ENCODE measurements around the gene SLC4A8.

The SLC4A8 gene

DNA sequence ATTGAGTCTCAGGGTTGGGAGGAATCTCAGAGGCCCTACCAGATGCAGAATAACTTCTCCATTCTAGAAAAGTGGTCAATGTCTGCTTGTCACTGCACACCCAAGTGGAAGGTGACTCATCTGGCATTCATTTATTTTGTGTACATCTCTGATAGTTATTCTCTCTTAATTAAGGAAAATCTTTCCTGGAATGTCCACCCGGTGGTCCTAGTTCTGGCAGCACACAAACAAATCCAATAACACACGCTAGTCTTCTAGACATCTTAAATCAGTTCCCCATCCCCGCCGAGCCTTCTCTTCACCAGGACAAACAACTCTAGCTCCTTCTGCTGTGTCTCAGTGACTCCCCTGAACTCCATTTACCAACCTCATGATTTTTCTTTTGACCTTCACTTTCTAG, 116.4 kb downstream of the SLC4A8 start:
- DNase-seq (ENCODE audit: low read depth): no peak
- TF ChIP-seq, protein P1, sequence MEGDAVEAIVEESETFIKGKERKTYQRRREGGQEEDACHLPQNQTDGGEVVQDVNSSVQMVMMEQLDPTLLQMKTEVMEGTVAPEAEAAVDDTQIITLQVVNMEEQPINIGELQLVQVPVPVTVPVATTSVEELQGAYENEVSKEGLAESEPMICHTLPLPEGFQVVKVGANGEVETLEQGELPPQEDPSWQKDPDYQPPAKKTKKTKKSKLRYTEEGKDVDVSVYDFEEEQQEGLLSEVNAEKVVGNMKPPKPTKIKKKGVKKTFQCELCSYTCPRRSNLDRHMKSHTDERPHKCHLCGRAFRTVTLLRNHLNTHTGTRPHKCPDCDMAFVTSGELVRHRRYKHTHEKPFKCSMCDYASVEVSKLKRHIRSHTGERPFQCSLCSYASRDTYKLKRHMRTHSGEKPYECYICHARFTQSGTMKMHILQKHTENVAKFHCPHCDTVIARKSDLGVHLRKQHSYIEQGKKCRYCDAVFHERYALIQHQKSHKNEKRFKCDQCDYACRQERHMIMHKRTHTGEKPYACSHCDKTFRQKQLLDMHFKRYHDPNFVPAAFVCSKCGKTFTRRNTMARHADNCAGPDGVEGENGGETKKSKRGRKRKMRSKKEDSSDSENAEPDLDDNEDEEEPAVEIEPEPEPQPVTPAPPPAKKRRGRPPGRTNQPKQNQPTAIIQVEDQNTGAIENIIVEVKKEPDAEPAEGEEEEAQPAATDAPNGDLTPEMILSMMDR (IDR thresholded peaks at IDR 0.05; ENCODE audit: insufficient read depth, low read depth, low read length, missing control alignments): no peak
- H3K4me3 ChIP-seq (ENCODE audit: low read depth, low read length): no peak overlapping the region

DNA sequence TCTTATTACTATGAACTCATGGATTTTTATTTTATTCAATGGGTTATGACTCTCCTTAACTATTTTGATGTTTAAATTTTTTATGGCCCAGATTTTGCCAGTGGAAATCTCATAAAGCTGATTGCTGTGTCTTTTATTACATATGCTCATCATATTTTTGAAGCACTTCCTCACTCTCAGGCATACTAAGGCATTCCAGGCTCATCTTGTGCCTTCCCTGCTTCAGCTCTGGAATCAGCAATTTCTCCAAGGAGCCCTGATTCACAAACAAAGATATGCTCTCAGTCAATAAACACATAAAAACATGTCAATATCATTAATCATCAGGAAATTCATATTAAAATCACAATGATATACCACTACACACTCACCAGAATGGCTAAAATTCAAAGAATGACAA, 121.5 kb downstream of the SLC4A8 start:
- no peak overlapping the region for H3K4me3 ChIP-seq (ENCODE audit: low read depth, low read length)
- DNase-seq (ENCODE audit: low read depth): no peak
- TF ChIP-seq, protein P1 (IDR thresholded peaks at IDR 0.05; ENCODE audit: insufficient read depth, low read depth, low read length, missing control alignments): no peak

DNA sequence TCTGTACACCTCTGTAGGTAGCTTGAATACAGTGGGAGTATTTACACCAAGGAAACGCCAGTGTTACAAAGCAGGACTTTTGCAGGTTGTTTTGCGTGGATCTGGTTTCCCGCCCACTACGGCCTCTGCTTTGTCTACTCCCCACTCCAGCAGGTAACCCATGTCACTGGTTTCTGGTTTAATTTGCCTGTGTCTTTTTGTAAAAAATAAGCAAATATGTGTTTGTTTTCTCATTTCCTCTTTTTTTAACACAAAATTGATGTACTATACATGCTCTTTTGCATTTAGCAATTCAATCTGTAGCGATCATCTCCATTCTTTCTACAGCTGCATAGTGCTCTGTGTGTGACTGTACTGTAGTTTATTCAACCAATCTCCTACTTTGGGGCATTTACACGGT, 123.0 kb downstream of the SLC4A8 start:
- no peak overlapping the region for H3K4me3 ChIP-seq (ENCODE audit: low read depth, low read length)
- TF ChIP-seq, protein P1 (IDR thresholded peaks at IDR 0.05; ENCODE audit: insufficient read depth, low read depth, low read length, missing control alignments): no peak
- no peak for DNase-seq (ENCODE audit: low read depth)

DNA sequence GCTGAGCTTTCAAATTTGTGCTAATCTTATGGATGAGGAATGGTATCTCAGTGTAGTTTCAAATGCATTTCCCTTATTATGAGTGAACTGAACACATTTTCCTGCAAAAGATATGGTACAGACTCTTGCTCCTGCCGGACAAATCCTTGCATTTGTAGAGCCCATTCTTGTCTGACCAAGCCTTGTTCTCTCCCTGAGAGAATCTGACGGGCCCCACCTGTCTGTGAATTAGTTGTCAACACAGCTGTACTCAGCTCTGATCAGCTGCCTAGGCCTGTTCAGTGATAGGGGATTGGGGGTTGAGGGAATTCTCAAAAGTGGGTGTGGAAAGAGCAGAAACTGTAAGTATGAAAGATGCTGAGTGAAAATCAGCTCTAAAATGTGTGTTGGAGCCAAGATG, 123.6 kb downstream of the SLC4A8 start:
- DNase-seq (ENCODE audit: low read depth): no peak
- H3K4me3 ChIP-seq (ENCODE audit: low read depth, low read length): no peak overlapping the region
- TF ChIP-seq, protein P1 (IDR thresholded peaks at IDR 0.05; ENCODE audit: insufficient read depth, low read depth, low read length, missing control alignments): no peak

DNA sequence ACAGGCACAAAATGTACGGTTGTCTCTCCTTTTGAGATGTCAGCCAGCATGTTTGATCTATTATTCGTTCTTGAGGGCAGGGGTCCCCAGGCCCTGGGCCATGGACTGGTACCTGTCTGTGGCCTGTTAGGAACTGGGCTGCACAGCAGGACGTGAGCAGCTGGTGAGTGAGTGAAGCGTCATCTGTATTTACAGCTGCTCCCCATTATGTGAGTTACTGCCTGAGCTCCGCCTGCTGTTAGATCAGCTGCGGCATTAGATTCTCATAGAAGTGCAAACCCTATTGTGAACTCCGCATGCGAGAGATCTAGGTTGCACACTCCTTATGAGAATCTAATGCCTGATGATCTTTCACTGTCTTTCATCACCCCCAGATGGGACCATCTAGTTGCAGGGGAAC, 125.0 kb downstream of the SLC4A8 start:
- TF ChIP-seq, protein P1 (IDR thresholded peaks at IDR 0.05; ENCODE audit: insufficient read depth, low read depth, low read length, missing control alignments): no peak
- H3K4me3 ChIP-seq (ENCODE audit: low read depth, low read length): no peak overlapping the region
- no peak for DNase-seq (ENCODE audit: low read depth)
